ENCODE results near the gene EDA.

Gene EDA

GRCh38 chrX:69615779-69616456 lies at the start of gene EDA:
Gene EDA, plus strand, starts transcription at chrX:69616113.
- peak; percentile 84 for DNase-seq

GRCh38 chrX:69568828-69569227 lies 47.1 kb upstream of the EDA start:
- DNase-seq = no peak

GRCh38 chrX:69597399-69597798 lies 18.5 kb upstream of the EDA start:
- DNase-seq = no peak

GRCh38 chrX:69600182-69600581 lies 15.7 kb upstream of the EDA start:
- DNase-seq = no peak

- peak; percentile 15 for DNase-seq
These were observed 12.2 kb upstream of the EDA start for GRCh38 chrX:69603566-69604194.

- DNase-seq = no peak
These were observed 10.4 kb upstream of the EDA start for GRCh38 chrX:69605521-69605920.

- no peak for DNase-seq
These were observed 8.3 kb upstream of the EDA start for GRCh38 chrX:69607616-69608015.

- DNase-seq = no peak
These were observed 2.0 kb upstream of the EDA start for GRCh38 chrX:69613946-69614345.

GRCh38 chrX:69614886-69615285 lies 1.0 kb upstream of the EDA start:
- DNase-seq = peak; percentile 11

- DNase-seq = no peak
These were observed 571 bp upstream of the EDA start for GRCh38 chrX:69615342-69615741.

GRCh38 chrX:69616457-69617203 lies 717 bp downstream of the EDA start:
- DNase-seq = no peak

GRCh38 chrX:69618803-69619202 lies 2.9 kb downstream of the EDA start:
- peak; percentile 3 for DNase-seq

GRCh38 chrX:69626129-69626528 lies 10.2 kb downstream of the EDA start:
- peak; percentile 33 for DNase-seq

- DNase-seq = peak; percentile 4
These were observed 11.8 kb downstream of the EDA start for GRCh38 chrX:69627744-69628143.

GRCh38 chrX:69630147-69630546 lies 14.2 kb downstream of the EDA start:
- no peak for DNase-seq

GRCh38 chrX:69664693-69665092 lies 48.8 kb downstream of the EDA start:
- DNase-seq = no peak

- DNase-seq = no peak
These were observed 54.2 kb downstream of the EDA start for GRCh38 chrX:69670001-69670555.

GRCh38 chrX:69674891-69675290 lies 59.0 kb downstream of the EDA start:
- DNase-seq = no peak

GRCh38 chrX:69705818-69706217 lies 89.9 kb downstream of the EDA start:
- no peak for DNase-seq

GRCh38 chrX:69718102-69718501 lies 102.2 kb downstream of the EDA start:
- no peak for DNase-seq

- DNase-seq = no peak
These were observed 108.4 kb downstream of the EDA start for GRCh38 chrX:69724307-69724706.

- no peak for DNase-seq
These were observed 124.4 kb downstream of the EDA start for GRCh38 chrX:69740317-69740716.

GRCh38 chrX:69741721-69742120 lies 125.8 kb downstream of the EDA start:
- peak; percentile 44 for DNase-seq

GRCh38 chrX:69746051-69746450 lies 130.1 kb downstream of the EDA start:
- no peak for DNase-seq

All from fibroblast of upper back skin (primary cell).